Panc1 (cell line): ENCODE results near the gene AGAP4. TPM values are rescaled to one million over a fixed set of nuclear protein-coding genes. Genes with fewer than 3 reads are reported as not detected.
"Not testable (repeated sequence)": the region's sequence is repeated elsewhere in the genome, so short reads cannot be mapped to it uniquely, and the experiment has no call there.

Experiments used
- ATAC-seq: fragments of 200-7000 bp; cut with Tn5 transposase; 2 replicates; pipeline ENCODE4 v1.9.1; 2020; ENCODE audit warnings: mild to moderate bottlenecking, moderate library complexity
- BruUV-seq: library from RNA; stranded (reverse); fragments of 400-500 nt; replicated peaks from 2 replicates; lab custom pipeline; 2021; lab: Mats Ljungman, UMichigan
- CTCF ChIA-PET: fragments of 300-600 bp; sonication (Branson Sonifier 250); formaldehyde crosslinking; loops from one replicate; lab custom pipeline; 2022; ENCODE audit warnings: antibody characterized with exemption; lab: Charles Lee
- POLR2A ChIA-PET: fragments of 300-600 bp; sonication (Branson Sonifier 250); formaldehyde crosslinking; loops from one replicate; lab custom pipeline; 2022; ENCODE audit warnings: antibody characterized with exemption; lab: Charles Lee
- DNase-seq: peaks from one replicate; pipeline ENCODE4 v3.0.0-alpha.2; 2010; ENCODE audit warnings: low read depth, low spot score
- H3K27ac ChIP-seq: 2 replicates; pipeline ENCODE4 v1.5.1; 2011; ENCODE audit warnings: mild to moderate bottlenecking, low read length, inconsistent platforms
- H3K27me3 ChIP-seq: fragments of 200-500 bp; sonication (Bioruptor generic); 2 replicates; pipeline ENCODE4 v1.6.0; 2014; ENCODE audit warnings: low read length, inconsistent platforms; ENCODE audit not compliant: control insufficient read depth, insufficient read depth
- H3K36me3 ChIP-seq: fragments of 200-500 bp; sonication (Bioruptor generic); 2 replicates; pipeline ENCODE4 v1.5.1; 2014; ENCODE audit warnings: inconsistent platforms, mild to moderate bottlenecking, low read length, moderate library complexity; ENCODE audit not compliant: control insufficient read depth, insufficient read depth
- H3K4me1 ChIP-seq: 2 replicates; pipeline ENCODE4 v1.5.1; 2011; ENCODE audit warnings: inconsistent platforms, mild to moderate bottlenecking, low read length, moderate library complexity; ENCODE audit not compliant: control insufficient read depth, insufficient read depth
- H3K4me3 ChIP-seq, 2 experiments: 2 replicates each; pipeline ENCODE4 v1.5.1; 2011 to 2012; ENCODE audit warnings: low read depth in 2 of 2, low read length in 2 of 2, mild to moderate bottlenecking in 2 of 2, inconsistent platforms in 1 of 2, moderate library complexity in 1 of 2
- H3K9me3 ChIP-seq: fragments of 200-500 bp; sonication (Bioruptor generic); 2 replicates; pipeline ENCODE4 v1.5.1; 2014; ENCODE audit warnings: low read depth, mild to moderate bottlenecking, inconsistent platforms, low read length, moderate library complexity; ENCODE audit not compliant: control insufficient read depth, insufficient read depth
- CTCF ChIP-seq: fragments of 450-650 bp; IDR thresholded peaks from 2 replicates; pipeline ENCODE4 v1.5.1; 2017; ENCODE audit warnings: mild to moderate bottlenecking
- POLR2AphosphoS5 ChIP-seq: IDR thresholded peaks from 2 replicates; pipeline ENCODE4 v1.6.1; 2012; ENCODE audit warnings: mild to moderate bottlenecking, low read depth, low read length, moderate library complexity
- REST ChIP-seq, 2 experiments: IDR thresholded peaks; 2 replicates each; pipeline ENCODE4 v1.6.1; 2011 to 2012; ENCODE audit warnings: low read depth in 2 of 2, control low read depth in 1 of 2, low read length in 1 of 2, mild to moderate bottlenecking in 1 of 2, moderate library complexity in 1 of 2; ENCODE audit not compliant: insufficient read depth in 1 of 2
- SIN3A ChIP-seq: IDR thresholded peaks from 2 replicates; pipeline ENCODE4 v1.6.1; 2012; ENCODE audit warnings: low read depth, mild to moderate bottlenecking, low read length, moderate library complexity, borderline replicate concordance; ENCODE audit not compliant: insufficient read depth
- TCF7L2 ChIP-seq: IDR thresholded peaks from 2 replicates; pipeline ENCODE4 v1.6.1; 2011; ENCODE audit warnings: mild to moderate bottlenecking, low read depth, low read length, inconsistent platforms
- in situ Hi-C: cut with HindIII; loops from 2 replicates; pipeline ENCODE4 v1.10.0; 2016; ENCODE audit warnings: low sequenced_read_pairs, low pct_unique_long_range_greater_than_20kb
- intact Hi-C: fragments of 100-400 bp; cut with micrococcal nuclease; formaldehyde crosslinking; loops from one replicate; pipeline ENCODE4 v1.10.0; 2022; ENCODE audit not compliant: unreplicated experiment
- total RNA-seq: library from RNA; stranded (reverse); gene quantifications from one replicate; pipeline ENCODE4 v1.2.1, GENCODE V29; 2021; ENCODE audit not compliant: unreplicated experiment

AGAP4 gene
- total RNA-seq, 1 experiment from 2014 or later = 18.1 TPM

GRCh38 chr10:45814146-45814545, 33.2 kb downstream of the AGAP4 start:
- H3K27ac ChIP-seq, BruUV-seq, H3K4me1 ChIP-seq, H3K4me3 ChIP-seq, CTCF ChIA-PET, POLR2A ChIA-PET, intact Hi-C loops, H3K36me3 ChIP-seq, H3K27me3 ChIP-seq, in situ Hi-C loops, ATAC-seq, DNase-seq, H3K9me3 ChIP-seq: not testable (repeated sequence)

GRCh38 chr10:45812959-45813358, 34.3 kb downstream of the AGAP4 start:
- H3K27ac ChIP-seq, in situ Hi-C loops, H3K4me3 ChIP-seq, H3K9me3 ChIP-seq, CTCF ChIA-PET, DNase-seq, ATAC-seq, H3K27me3 ChIP-seq, H3K4me1 ChIP-seq, BruUV-seq, POLR2A ChIA-PET, H3K36me3 ChIP-seq, intact Hi-C loops: not testable (repeated sequence)

GRCh38 chr10:45811075-45811474, 36.2 kb downstream of the AGAP4 start:
- intact Hi-C loops = no loop called here
- no peak for DNase-seq
- H3K36me3 ChIP-seq = no peaks in the 10 kb centered on the region
- no peak for ATAC-seq
- CTCF ChIA-PET = no interaction called here
- no peaks in the 10 kb centered on the region for H3K4me1 ChIP-seq
- H3K4me3 ChIP-seq = no peak overlapping the region
- H3K27ac ChIP-seq = no peak overlapping the region
- no peaks in the 10 kb centered on the region for H3K9me3 ChIP-seq
- TF ChIP-seq SIN3A (no peak), REST (IDR thresholded peaks at IDR 0.05; ENCODE audit: insufficient read depth in 1 of 2, low read depth in 2 of 2, low read length in 1 of 2) (no peak), TCF7L2 (no peak), POLR2AphosphoS5 (no peak), CTCF (no peak)
- no TSS peak for BruUV-seq
- POLR2A ChIA-PET = no interaction called here
- no peaks in the 10 kb centered on the region for H3K27me3 ChIP-seq
- in situ Hi-C loops = no loop called here
